ENCODE measurements around the gene GCGR.

- TF ChIP-seq CTCF (conservative IDR thresholded peaks at IDR 0.05; ENCODE audit: low read depth in 2 of 2) (no peak), EZH2 (IDR thresholded peaks at IDR 0.05; ENCODE audit: low read depth, unreplicated experiment) (no peak), EZH2phosphoT487 (IDR thresholded peaks at IDR 0.05; ENCODE audit: unreplicated experiment) (no peak), ETS1 (IDR thresholded peaks at IDR 0.05) (no peak), POLR2AphosphoS5 (IDR thresholded peaks at IDR 0.05; ENCODE audit: low read depth) (no peak)
Observed at GRCh38 chr17:81838753-81839255, 34.9 kb downstream of the GCGR start.

All from GM23338 (cell line).